ENCODE data around the gene TSGA10.

Gene TSGA10

DNA sequence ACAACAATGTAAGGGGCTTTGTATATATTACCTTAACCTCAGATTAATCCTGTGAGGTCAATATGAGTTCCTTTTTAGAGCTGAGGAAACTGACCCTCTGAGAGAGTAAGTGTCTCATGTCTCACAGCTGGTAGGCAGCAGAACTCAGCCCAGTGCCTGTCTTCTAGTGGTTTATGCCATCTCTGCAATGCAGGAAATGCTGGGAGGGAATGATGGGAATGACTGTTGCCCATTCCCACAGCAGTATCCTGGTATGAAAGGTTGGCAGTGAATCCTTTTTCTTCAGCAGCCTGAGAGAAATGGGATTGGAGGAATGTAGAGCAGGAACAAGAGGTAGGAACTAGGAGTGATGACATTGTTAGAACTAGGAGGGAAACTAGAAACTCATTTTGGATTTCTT lies 32.3 kb upstream of the TSGA10 start (continued):
- TF ChIP-seq POU6F1 (CRISPR knock-in tag; IDR thresholded peaks at IDR 0.05; ENCODE audit: borderline replicate concordance, low read depth) (no peak), ZC3H10 (CRISPR knock-in tag; IDR thresholded peaks at IDR 0.05) (no peak), OSR1 (CRISPR knock-in tag; IDR thresholded peaks at IDR 0.05) (no peak), ZNF8 (CRISPR knock-in tag; IDR thresholded peaks at IDR 0.05) (no peak), ZFP30 (CRISPR knock-in tag; IDR thresholded peaks at IDR 0.05) (no peak), RARB (CRISPR knock-in tag; IDR thresholded peaks at IDR 0.05) (no peak), ARNTL (CRISPR knock-in tag; IDR thresholded peaks at IDR 0.05; ENCODE audit: borderline replicate concordance, low read depth) (no peak)

DNA sequence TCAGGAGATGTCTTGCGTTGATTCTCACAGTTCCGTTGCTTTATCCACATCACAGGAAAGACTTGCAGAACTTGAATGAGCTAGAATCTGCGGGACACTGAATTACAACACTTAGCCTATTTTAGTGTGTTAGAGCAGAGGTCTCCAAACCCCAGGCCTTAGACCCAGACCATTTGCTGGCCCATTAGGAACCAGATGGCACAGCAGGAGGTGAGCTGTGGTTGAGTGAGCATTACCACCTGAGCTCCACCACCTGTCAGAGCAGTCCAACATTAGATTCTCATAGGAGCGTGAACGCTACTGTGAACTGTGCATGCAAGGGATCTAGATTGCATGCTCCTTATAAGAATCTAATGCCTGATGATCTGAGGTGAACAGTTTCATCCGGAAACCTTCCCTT lies 30.1 kb upstream of the TSGA10 start:
- no peak for TF ChIP-seq CSRNP3 (CRISPR knock-in tag; IDR thresholded peaks at IDR 0.05)
- TF ChIP-seq CSDC2 (CRISPR knock-in tag; IDR thresholded peaks at IDR 0.05): no peak
- no peak for TF ChIP-seq ESRRG (CRISPR knock-in tag; IDR thresholded peaks at IDR 0.05)
- TF ChIP-seq BACH2 (CRISPR knock-in tag; IDR thresholded peaks at IDR 0.05; ENCODE audit: borderline replicate concordance): no peak
- no peak for TF ChIP-seq CREB5 (CRISPR knock-in tag; IDR thresholded peaks at IDR 0.05; ENCODE audit: low read depth)
- no peak for TF ChIP-seq POU6F1 (CRISPR knock-in tag; IDR thresholded peaks at IDR 0.05; ENCODE audit: borderline replicate concordance, low read depth)
- TF ChIP-seq RARB (CRISPR knock-in tag; IDR thresholded peaks at IDR 0.05): no peak
- TF ChIP-seq ZNF8 (CRISPR knock-in tag; IDR thresholded peaks at IDR 0.05): no peak
- TF ChIP-seq SNAI2 (CRISPR knock-in tag; IDR thresholded peaks at IDR 0.05): no peak
- no peak for TF ChIP-seq ISL1 (CRISPR knock-in tag; IDR thresholded peaks at IDR 0.05)
- no peak for TF ChIP-seq TSHZ2 (CRISPR knock-in tag; IDR thresholded peaks at IDR 0.05)
- TF ChIP-seq ZFP30 (CRISPR knock-in tag; IDR thresholded peaks at IDR 0.05): no peak
- no peak for TF ChIP-seq ZNF70 (CRISPR knock-in tag; IDR thresholded peaks at IDR 0.05)
- ATAC-seq: no peak

- no peak for ATAC-seq
- TF ChIP-seq ZNF565 (CRISPR knock-in tag; conservative IDR thresholded peaks at IDR 0.05; ENCODE audit: low read depth) (no peak), ZNF70 (CRISPR knock-in tag; IDR thresholded peaks at IDR 0.05) (no peak), PPARA (CRISPR knock-in tag; IDR thresholded peaks at IDR 0.05; ENCODE audit: borderline replicate concordance) (no peak), BACH2 (CRISPR knock-in tag; IDR thresholded peaks at IDR 0.05; ENCODE audit: borderline replicate concordance) (no peak), OSR1 (CRISPR knock-in tag; IDR thresholded peaks at IDR 0.05) (no peak), CSRNP3 (CRISPR knock-in tag; IDR thresholded peaks at IDR 0.05) (no peak), ZC3H10 (CRISPR knock-in tag; IDR thresholded peaks at IDR 0.05) (no peak), RARB (CRISPR knock-in tag; IDR thresholded peaks at IDR 0.05) (no peak), ZFP3 (CRISPR knock-in tag; IDR thresholded peaks at IDR 0.05) (no peak), GLIS3 (CRISPR knock-in tag; IDR thresholded peaks at IDR 0.05) (no peak), ZNF8 (CRISPR knock-in tag; IDR thresholded peaks at IDR 0.05) (no peak), ISL1 (CRISPR knock-in tag; IDR thresholded peaks at IDR 0.05) (no peak), TOX (CRISPR knock-in tag; IDR thresholded peaks at IDR 0.05; ENCODE audit: borderline replicate concordance) (no peak), POU6F1 (CRISPR knock-in tag; IDR thresholded peaks at IDR 0.05; ENCODE audit: borderline replicate concordance, low read depth) (no peak), CSDC2 (CRISPR knock-in tag; IDR thresholded peaks at IDR 0.05) (no peak), ARNTL (CRISPR knock-in tag; IDR thresholded peaks at IDR 0.05; ENCODE audit: borderline replicate concordance, low read depth) (no peak), PATZ1 (CRISPR knock-in tag; IDR thresholded peaks at IDR 0.05; ENCODE audit: borderline replicate concordance) (no peak), ESRRG (CRISPR knock-in tag; IDR thresholded peaks at IDR 0.05) (no peak)
Measured at GRCh38 chr2:99183025-99183424, 28.3 kb upstream of the TSGA10 start.

All from SK-N-SH treated with all-trans-retinoic acid at 6 μM for 48 hours (cell line).